Ecto neural progenitor cell (in vitro differentiated cells): ENCODE measurements around the gene WDPCP.
"Not testable (repeated sequence)": the region's sequence is repeated elsewhere in the genome, so short reads cannot be mapped to it uniquely, and the experiment has no call there.

Source experiments
- DNase-seq: peaks from one replicate; pipeline ENCODE4 v3.0.0-alpha.2; 2018; ENCODE audit warnings: low spot score

Gene WDPCP

DNA sequence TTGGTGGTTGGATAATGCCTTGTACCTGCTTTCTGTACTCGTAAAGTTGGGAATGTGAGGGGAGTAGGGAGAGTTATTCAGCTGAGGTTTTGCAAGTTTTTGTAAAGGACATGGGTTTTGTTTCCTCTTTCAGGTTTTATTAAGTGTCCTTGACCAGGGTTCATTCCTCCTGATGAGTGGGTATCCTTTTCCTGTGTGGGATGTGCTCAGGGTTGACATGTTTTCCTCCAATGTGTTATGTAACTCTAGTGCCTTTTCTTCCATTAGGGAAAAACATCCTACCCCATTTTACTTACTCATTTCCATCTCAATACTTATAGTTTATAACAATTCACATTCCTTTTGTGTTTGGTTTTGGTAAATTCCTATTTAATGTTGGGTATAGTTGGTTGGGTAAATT lies 489.2 kb downstream of the WDPCP start:
- no peak for DNase-seq

DNA sequence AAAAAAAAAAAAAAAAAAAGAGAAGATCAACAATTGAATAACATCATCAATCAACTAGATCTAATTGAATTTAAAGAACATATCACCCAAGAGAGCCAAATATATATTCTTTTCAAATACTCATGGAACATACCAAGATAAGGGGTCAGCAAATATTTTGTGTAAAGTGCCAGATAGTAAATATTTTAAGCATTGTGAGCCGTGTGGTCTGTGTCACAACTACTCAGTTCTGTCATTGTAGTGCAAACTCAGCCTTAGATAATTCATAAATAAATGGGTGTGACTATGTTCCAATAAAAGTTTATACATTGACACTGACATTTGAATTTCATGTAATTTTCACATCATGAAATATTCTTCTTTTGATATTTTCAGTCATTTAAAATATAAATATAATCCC lies 491.8 kb downstream of the WDPCP start:
- no peak for DNase-seq

DNA sequence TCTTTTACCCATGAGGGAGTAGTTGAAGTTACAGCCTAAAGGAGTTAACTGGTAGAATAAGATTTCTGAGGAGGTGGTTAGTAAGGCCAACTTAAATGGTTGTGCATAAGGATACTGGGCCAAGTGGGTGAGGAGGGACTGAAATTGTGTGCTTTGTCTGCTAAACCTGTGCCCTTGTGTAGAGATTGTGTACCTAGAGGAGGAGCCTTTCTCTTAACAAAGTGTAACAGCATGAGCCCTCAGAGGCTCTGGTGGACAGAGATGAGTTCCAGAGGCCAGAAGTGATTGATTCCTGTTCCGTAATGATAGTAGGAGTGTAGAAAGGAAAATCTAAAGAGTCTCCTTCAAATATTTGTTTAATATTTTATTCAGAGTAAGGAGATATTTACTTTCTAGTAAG lies 494.8 kb downstream of the WDPCP start:
- no peak for DNase-seq

DNA sequence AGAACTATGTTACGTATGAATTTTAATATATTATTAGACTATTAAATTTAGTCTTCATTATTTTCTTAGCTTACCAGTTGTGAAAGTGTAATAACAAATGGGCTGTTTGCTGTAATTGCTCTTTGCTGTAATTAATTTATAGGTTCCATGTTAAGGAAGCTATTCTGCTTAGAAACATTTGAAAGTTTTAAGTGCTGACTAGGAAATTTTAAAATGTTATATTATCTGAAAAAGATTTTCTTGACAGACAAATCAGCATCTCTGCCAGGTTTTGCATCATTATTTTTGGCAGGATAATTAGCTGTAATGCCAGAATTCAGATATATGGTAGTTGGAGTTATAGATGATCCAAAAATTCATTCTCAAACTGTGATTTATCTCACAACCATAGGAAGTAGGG lies 495.4 kb downstream of the WDPCP start:
- DNase-seq: no peak

DNA sequence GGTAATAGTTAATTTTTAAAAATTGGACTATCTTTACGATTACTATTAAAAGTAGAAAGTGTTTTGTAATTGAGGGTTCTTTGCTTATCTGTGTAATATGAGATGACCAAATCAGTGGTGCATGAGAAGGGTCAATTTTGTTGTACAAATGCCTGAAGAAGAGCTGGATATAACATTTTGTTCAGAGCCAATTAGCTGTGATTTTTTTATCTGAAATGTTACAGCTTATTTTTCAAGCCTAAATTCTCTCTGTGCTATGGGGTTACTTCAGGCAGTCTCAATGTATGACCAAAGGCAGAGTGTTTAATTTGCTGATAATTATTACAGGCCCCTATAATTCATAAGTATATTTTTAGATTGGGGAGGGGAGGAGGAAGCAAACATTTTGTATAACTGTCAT lies 495.9 kb downstream of the WDPCP start:
- no peak for DNase-seq

DNA sequence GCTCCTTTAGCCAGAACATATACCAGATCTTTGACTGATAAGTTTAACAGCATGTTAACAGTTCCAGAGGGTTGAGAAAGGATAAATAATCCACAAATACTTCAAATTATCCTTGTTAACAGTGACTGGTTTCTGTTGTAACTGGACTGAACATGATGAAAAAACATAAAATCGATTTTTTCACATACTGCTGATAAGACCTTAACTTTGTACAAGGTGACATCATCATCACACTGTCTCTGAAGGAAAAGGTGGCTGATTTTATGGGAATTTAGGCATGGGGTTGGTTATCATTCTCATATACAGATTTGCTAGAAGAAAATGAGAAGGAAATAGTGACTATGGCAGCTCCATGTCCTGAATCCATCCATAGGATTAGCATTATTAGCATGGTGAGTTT lies 501.6 kb downstream of the WDPCP start:
- DNase-seq: no peak

DNA sequence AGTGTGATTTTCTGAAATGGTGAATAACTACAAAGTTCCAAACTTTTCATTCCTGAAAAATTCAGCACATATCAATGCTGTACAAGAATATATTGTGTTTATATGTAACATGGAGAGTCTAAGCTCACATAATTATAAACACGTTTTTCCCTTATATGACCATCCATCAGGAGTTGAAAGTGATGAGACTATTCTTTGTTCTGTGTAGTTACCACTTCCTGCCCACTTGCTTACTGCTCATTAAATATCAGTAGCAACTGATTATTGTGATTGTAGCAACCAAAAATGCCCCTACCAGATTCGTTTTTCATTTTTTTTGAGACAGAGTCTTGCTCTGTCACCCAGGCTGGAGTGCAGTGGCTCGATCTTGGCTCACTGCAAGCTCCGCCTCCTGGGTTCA lies 506.9 kb downstream of the WDPCP start:
- DNase-seq: no peak

DNA sequence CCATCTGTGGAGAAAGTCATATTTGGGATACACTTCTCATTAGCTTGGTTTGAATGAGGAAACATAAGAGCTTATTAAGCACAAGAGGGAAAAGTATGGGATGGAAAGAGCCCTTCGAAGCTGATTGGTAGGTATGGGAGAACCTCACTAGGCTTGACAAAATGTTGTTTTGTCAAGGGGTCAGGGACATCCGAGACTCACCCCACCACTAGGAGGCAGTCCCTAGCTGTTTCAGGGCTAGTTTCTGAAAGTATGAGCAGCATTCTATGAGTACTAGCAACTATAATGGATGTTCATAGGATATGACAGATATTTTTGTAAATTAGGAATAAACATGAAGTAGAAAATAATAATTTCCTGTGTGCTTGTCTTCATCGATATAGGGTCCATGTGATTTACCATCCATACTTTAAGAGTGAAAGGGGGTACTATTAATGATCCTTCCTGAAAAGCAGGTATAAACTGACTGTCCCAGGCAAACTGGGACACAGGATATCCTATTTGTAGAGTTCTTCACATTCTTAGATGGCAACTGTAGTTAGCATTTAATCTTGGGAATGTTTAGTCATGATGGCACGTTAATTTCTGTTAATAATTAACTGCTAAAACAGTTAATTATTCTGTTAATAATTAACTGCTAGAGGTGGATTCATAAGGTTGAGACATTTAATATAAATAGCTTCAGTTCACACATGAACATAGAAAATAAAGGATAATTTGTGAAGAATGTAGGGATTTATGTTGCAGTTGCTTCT lies 509.2 kb downstream of the WDPCP start:
- no peak for DNase-seq

DNA sequence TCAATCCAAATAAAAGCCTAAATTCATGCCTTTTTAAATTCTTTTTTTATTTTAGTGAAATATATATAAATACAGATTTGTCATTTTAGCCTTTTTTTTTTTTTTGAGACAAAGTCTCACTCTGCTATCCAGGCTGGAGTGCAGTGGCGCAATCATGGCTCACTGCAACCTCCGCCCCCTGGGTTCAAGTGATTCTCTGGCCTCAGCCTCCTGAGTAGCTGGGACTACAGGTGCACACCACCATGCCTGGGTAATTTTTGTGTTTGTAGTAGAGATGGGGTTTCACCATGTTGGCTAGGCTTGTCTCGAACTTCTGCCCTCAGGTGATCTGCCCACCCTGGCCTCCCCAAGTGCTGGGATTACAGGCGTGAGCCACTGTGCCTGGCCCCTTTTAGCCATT lies 513.9 kb downstream of the WDPCP start:
- not testable (repeated sequence) for DNase-seq

DNA sequence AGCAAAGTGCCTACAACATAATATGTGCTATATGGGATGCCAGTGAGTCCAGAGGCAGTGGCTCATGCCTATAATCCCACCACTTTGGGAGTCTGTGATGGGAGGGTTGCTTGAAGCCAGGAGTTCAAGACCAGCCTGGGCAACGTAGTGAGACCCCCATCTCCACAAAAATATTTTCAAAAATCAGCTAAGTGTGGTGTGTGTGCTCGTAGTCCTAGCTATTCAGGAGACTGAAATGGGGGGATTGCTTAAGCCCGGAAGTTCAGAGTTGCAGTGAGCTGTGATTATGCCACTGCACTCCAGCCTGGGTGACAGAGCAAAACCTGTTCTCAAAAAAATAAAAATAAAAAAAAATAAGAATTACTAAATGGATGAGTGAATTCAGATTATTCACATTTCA lies 514.3 kb downstream of the WDPCP start:
- DNase-seq: no peak

DNA sequence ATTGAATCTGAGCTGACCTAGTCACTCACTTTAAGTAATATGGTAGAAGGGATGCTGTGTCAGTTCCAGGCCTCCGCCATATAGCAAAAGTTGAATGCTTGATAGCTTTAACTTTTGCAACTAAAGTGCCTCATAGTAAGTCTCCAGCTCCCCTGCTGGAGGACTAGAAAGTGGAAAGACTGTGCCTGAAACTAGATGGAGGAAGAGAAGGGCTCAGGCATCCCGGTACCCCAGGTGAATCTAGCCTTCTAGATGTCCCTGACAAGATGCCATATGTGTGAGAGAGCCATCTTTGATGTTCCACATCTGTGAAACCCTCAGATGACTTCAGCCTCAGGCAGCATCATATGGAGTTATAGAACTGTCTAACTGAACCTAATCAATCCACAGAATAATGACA lies 516.6 kb downstream of the WDPCP start:
- DNase-seq: no peak
